MG63 (cell line): Measurements from ENCODE around the gene PGD. TPM values are rescaled to one million over a fixed set of nuclear protein-coding genes. Genes with fewer than 3 reads are reported as not detected.
A peak's percentile ranks its signal among the peaks of the same experiment; 100 is the strongest.
"Not testable (repeated sequence)": the region's sequence is repeated elsewhere in the genome, so short reads cannot be mapped to it uniquely, and the experiment has no call there.

Source experiments
- DNase-seq: peaks from one replicate; pipeline ENCODE4 v3.0.0-alpha.2; 2020
- H3K27me3 ChIP-seq: fragments of 250-450 bp; sonication (Bioruptor Pico); 2 replicates; pipeline ENCODE4 v1.5.1; 2020; ENCODE audit warnings: mild to moderate bottlenecking, moderate library complexity
- H3K36me3 ChIP-seq: fragments of 250-450 bp; sonication (Bioruptor Pico); 2 replicates; pipeline ENCODE4 v1.5.1; 2020; ENCODE audit warnings: mild to moderate bottlenecking, moderate library complexity
- H3K4me3 ChIP-seq: fragments of 250-450 bp; sonication (Bioruptor Pico); 2 replicates; pipeline ENCODE4 v1.5.1; 2020; ENCODE audit warnings: mild to moderate bottlenecking, moderate library complexity
- H3K9me3 ChIP-seq: fragments of 250-450 bp; sonication (Bioruptor Pico); 2 replicates; pipeline ENCODE4 v1.5.1; 2020; ENCODE audit warnings: mild to moderate bottlenecking, moderate library complexity
- total RNA-seq: library from RNA; depleted of rRNA; stranded (reverse); fragments of >200 nt; shearing (Covaris generic); gene quantifications from 2 replicates; pipeline ENCODE4 v1.2.3, GENCODE V29; 2014; ENCODE audit warnings: low replicate concordance; rRNA removed

The PGD gene
- total RNA-seq, 1 experiment from 2014 or later: 182 TPM

- Histone ChIP-seq H3K36me3 (no peaks in the 10 kb centered on the region; the same call in 1 of the 2 replicates), H3K9me3 (no peaks in the 10 kb centered on the region), H3K27me3 (no peaks in the 10 kb centered on the region), H3K4me3 (no peak overlapping the region)
- no peak for DNase-seq
These were observed 48.0 kb downstream of the PGD start for GRCh38 chr1:10446790-10447422.

GRCh38 chr1:10449751-10450150, 50.9 kb downstream of the PGD start, which contains the start of gene CORT:
TSS of gene CORT (plus strand) at chr1:10450031. CDS start at chr1:10450224, 193 bp downstream.
- no peaks in the 10 kb centered on the region for H3K27me3 ChIP-seq
- no peak for DNase-seq
- no peak within 1 kb of the TSS for H3K4me3 ChIP-seq
- H3K36me3 ChIP-seq: no peaks in the 10 kb centered on the region
- H3K9me3 ChIP-seq: no peaks in the 10 kb centered on the region

- no peaks in the 10 kb centered on the region for H3K36me3 ChIP-seq
- H3K9me3 ChIP-seq: no peaks in the 10 kb centered on the region
- no peak overlapping the region for H3K4me3 ChIP-seq
- DNase-seq: no peak
- no peaks in the 10 kb centered on the region for H3K27me3 ChIP-seq
These were observed 51.4 kb downstream of the PGD start for GRCh38 chr1:10450156-10450814.

- no peaks in the 10 kb centered on the region for H3K9me3 ChIP-seq
- no peaks in the 10 kb centered on the region for H3K27me3 ChIP-seq
- H3K4me3 ChIP-seq: no peak overlapping the region
- no peaks in the 10 kb centered on the region; the same call in 1 of the 2 replicates for H3K36me3 ChIP-seq
- DNase-seq: no peak
These were observed 52.0 kb downstream of the PGD start for GRCh38 chr1:10450836-10451235.

GRCh38 chr1:10451287-10451686, 52.4 kb downstream of the PGD start:
- H3K27me3 ChIP-seq: no peaks in the 10 kb centered on the region
- no peaks in the 10 kb centered on the region for H3K9me3 ChIP-seq
- DNase-seq: peak; percentile 15
- no peak overlapping the region for H3K4me3 ChIP-seq
- peaks cover 2% of the 10 kb centered on the region; the same call in 1 of the 2 replicates for H3K36me3 ChIP-seq

GRCh38 chr1:10456048-10456447, 57.2 kb downstream of the PGD start:
- no peak for DNase-seq
- peaks cover 10% of the 10 kb centered on the region for H3K36me3 ChIP-seq
- no peaks in the 10 kb centered on the region for H3K9me3 ChIP-seq
- H3K27me3 ChIP-seq: no peaks in the 10 kb centered on the region
- no peak overlapping the region for H3K4me3 ChIP-seq

- H3K4me3 ChIP-seq: no peak overlapping the region
- no peaks in the 10 kb centered on the region for H3K27me3 ChIP-seq
- H3K9me3 ChIP-seq: no peaks in the 10 kb centered on the region
- DNase-seq: no peak
- H3K36me3 ChIP-seq: peaks cover 14% of the 10 kb centered on the region
These were observed 57.8 kb downstream of the PGD start for GRCh38 chr1:10456661-10457060.

GRCh38 chr1:10457462-10457861, 58.6 kb downstream of the PGD start:
- H3K27me3 ChIP-seq, H3K9me3 ChIP-seq, H3K4me3 ChIP-seq, DNase-seq: not testable (repeated sequence)
- H3K36me3 ChIP-seq: peaks cover 20% of the 10 kb centered on the region

- H3K9me3 ChIP-seq: no peaks in the 10 kb centered on the region
- no peak for DNase-seq
These were observed 59.0 kb downstream of the PGD start for GRCh38 chr1:10457875-10458274.

GRCh38 chr1:10459184-10459583, 60.3 kb downstream of the PGD start:
- no peaks in the 10 kb centered on the region for H3K9me3 ChIP-seq
- no peak for DNase-seq
- H3K27me3 ChIP-seq: no peaks in the 10 kb centered on the region
- H3K36me3 ChIP-seq: peaks cover 23% of the 10 kb centered on the region
- H3K4me3 ChIP-seq: no peak overlapping the region

More at GRCh38 chr1:10457875-10458274, 59.0 kb downstream of the PGD start:
- peaks cover 23% of the 10 kb centered on the region for H3K36me3 ChIP-seq
- no peaks in the 10 kb centered on the region for H3K27me3 ChIP-seq
- H3K4me3 ChIP-seq: no peak overlapping the region

GRCh38 chr1:10467078-10467477, 68.2 kb downstream of the PGD start:
- Histone ChIP-seq H3K27me3 (no peaks in the 10 kb centered on the region), H3K9me3 (no peaks in the 10 kb centered on the region), H3K36me3 (peaks cover 42% of the 10 kb centered on the region), H3K4me3 (no peak overlapping the region)
- no peak for DNase-seq

- Histone ChIP-seq H3K36me3 (peaks cover 30% of the 10 kb centered on the region), H3K9me3 (no peaks in the 10 kb centered on the region), H3K4me3 (no peak overlapping the region), H3K27me3 (no peaks in the 10 kb centered on the region)
- no peak for DNase-seq
These were observed 71.2 kb downstream of the PGD start for GRCh38 chr1:10470043-10470442.

Other genes starting within 250 kb of the PGD start
- gene KIF1B, start 188.5 kb upstream of the PGD start, total RNA-seq: 18.1 and 25.7 TPM in 2 replicates
- gene CENPS, start 31.4 kb downstream of the PGD start, total RNA-seq: 13.3 and 15.0 TPM in 2 replicates
- gene CORT, start 51.0 kb downstream of the PGD start, total RNA-seq: 0.33 TPM in 1 of 2 replicates, not detected in the other
- 36.7 and 51.9 TPM in 2 replicates for gene DFFA, start 73.5 kb downstream of the PGD start, total RNA-seq
- gene PEX14, start 75.9 kb downstream of the PGD start, total RNA-seq: 15.4 and 21.5 TPM in 2 replicates